Mesenchymal stem cell (in vitro differentiated cells and primary cell): ENCODE measurements around the gene SCFD2.

ENCODE experiments used
- DNase-seq: peaks from one replicate; pipeline ENCODE4 v3.0.0-alpha.2; 2013
- H2AFZ ChIP-seq: one replicate; pipeline ENCODE4 v1.6.1; 2013; ENCODE audit warnings: low read depth, mild to moderate bottlenecking, control low read depth, inconsistent platforms, low read length, moderate library complexity
- H2AK5ac ChIP-seq: 2 replicates; pipeline ENCODE4 v1.6.1; 2013; ENCODE audit warnings: low read length, moderate library complexity, mild to moderate bottlenecking, inconsistent platforms; ENCODE audit not compliant: severe bottlenecking
- H2BK120ac ChIP-seq: one replicate; pipeline ENCODE4 v1.6.1; 2013; ENCODE audit warnings: low read depth, mild to moderate bottlenecking, inconsistent platforms, low read length, moderate library complexity
- H2BK12ac ChIP-seq, 2 experiments: one replicate each; pipeline ENCODE4 v1.6.1; 2013; ENCODE audit warnings: inconsistent platforms in 2 of 2, low read length in 2 of 2, mild to moderate bottlenecking in 2 of 2, moderate library complexity in 2 of 2, control low read depth in 1 of 2
- H2BK15ac ChIP-seq: one replicate; pipeline ENCODE4 v1.6.1; 2013; ENCODE audit warnings: mild to moderate bottlenecking, low read depth, inconsistent platforms; ENCODE audit not compliant: poor library complexity, severe bottlenecking
- H2BK5ac ChIP-seq: 2 replicates; pipeline ENCODE4 v1.6.1; 2013; ENCODE audit warnings: low read depth, mild to moderate bottlenecking, low read length, control low read depth, inconsistent platforms; ENCODE audit not compliant: poor library complexity, severe bottlenecking
- H3K14ac ChIP-seq, 2 experiments: one replicate each; pipeline ENCODE4 v1.6.1; 2013; ENCODE audit warnings: inconsistent platforms in 2 of 2, low read length in 2 of 2, control low read depth in 1 of 2, mild to moderate bottlenecking in 1 of 2, moderate library complexity in 1 of 2
- H3K18ac ChIP-seq, 2 experiments: one replicate each; pipeline ENCODE4 v1.6.1; 2013; ENCODE audit warnings: inconsistent platforms in 2 of 2, low read length in 2 of 2, control low read depth in 1 of 2, low read depth in 1 of 2, mild to moderate bottlenecking in 1 of 2
- H3K23ac ChIP-seq, 2 experiments: one replicate each; pipeline ENCODE4 v1.6.1; 2013; ENCODE audit warnings: inconsistent platforms in 2 of 2, low read length in 2 of 2, mild to moderate bottlenecking in 2 of 2, moderate library complexity in 2 of 2, control low read depth in 1 of 2
- H3K27ac ChIP-seq: 2 replicates; pipeline ENCODE4 v1.5.1; 2013; ENCODE audit warnings: mild to moderate bottlenecking, moderate library complexity, low read length, control low read depth, inconsistent platforms; ENCODE audit not compliant: poor library complexity, severe bottlenecking
- H3K27me3 ChIP-seq, 2 experiments: 2 replicates each; pipeline versions ENCODE4 v1.6.1 to v1.7.0; 2013; ENCODE audit warnings: low read length in 2 of 2, mild to moderate bottlenecking in 2 of 2, moderate library complexity in 2 of 2, control low read depth in 1 of 2, inconsistent platforms in 1 of 2; ENCODE audit not compliant: control insufficient read depth in 1 of 2, insufficient read depth in 1 of 2
- H3K36me3 ChIP-seq, 2 experiments: 2 replicates each; pipeline versions ENCODE4 v1.6.1 to v1.7.0; 2013; ENCODE audit warnings: low read length in 2 of 2, control low read depth in 1 of 2, inconsistent platforms in 1 of 2, low read depth in 1 of 2, mild to moderate bottlenecking in 1 of 2; ENCODE audit not compliant: insufficient read depth in 2 of 2, control insufficient read depth in 1 of 2
- H3K4ac ChIP-seq, 2 experiments: one replicate each; pipeline ENCODE4 v1.6.1; 2013; ENCODE audit warnings: inconsistent platforms in 2 of 2, low read length in 2 of 2, mild to moderate bottlenecking in 2 of 2, moderate library complexity in 2 of 2, control low read depth in 1 of 2, low read depth in 1 of 2
- H3K4me1 ChIP-seq: 2 replicates; pipeline ENCODE4 v1.6.1; 2013; ENCODE audit warnings: low read depth, low read length, control low read depth; ENCODE audit not compliant: control insufficient read depth, insufficient read depth
- H3K4me2 ChIP-seq: 2 replicates; pipeline ENCODE4 v1.6.1; 2013; ENCODE audit warnings: low read length, mild to moderate bottlenecking, inconsistent platforms; ENCODE audit not compliant: poor library complexity, severe bottlenecking
- H3K4me3 ChIP-seq, 2 experiments: 2 replicates each; pipeline versions ENCODE4 v1.5.1 to v1.7.0; 2013; ENCODE audit warnings: low read length in 2 of 2, mild to moderate bottlenecking in 2 of 2, control low read depth in 1 of 2, low read depth in 1 of 2; ENCODE audit not compliant: insufficient read depth in 1 of 2
- H3K79me1 ChIP-seq: replicated peaks from 2 replicates; pipeline ENCODE4 v1.6.1; 2013; ENCODE audit warnings: mild to moderate bottlenecking, control low read depth, low read length, inconsistent platforms; ENCODE audit not compliant: poor library complexity, severe bottlenecking
- H3K9ac ChIP-seq: 2 replicates; pipeline ENCODE4 v1.7.0; 2013; ENCODE audit warnings: mild to moderate bottlenecking, low read length, moderate library complexity
- H3K9me3 ChIP-seq: 2 replicates; pipeline ENCODE4 v1.7.0; 2013; ENCODE audit warnings: mild to moderate bottlenecking, low read length; ENCODE audit not compliant: control insufficient read depth
- H4K8ac ChIP-seq: one replicate; pipeline ENCODE4 v1.6.1; 2013; ENCODE audit warnings: inconsistent platforms, mild to moderate bottlenecking, low read length, moderate library complexity
- H4K91ac ChIP-seq: one replicate; pipeline ENCODE4 v1.6.1; 2013; ENCODE audit warnings: mild to moderate bottlenecking, low read length, inconsistent platforms
- WGBS: methylation state at CpG from one replicate; pipeline ENCODE4 v1.1.7; 2013; ENCODE audit warnings: mixed read lengths; 5-methylcytosine and 5-hydroxymethylcytosine counted together

Gene SCFD2

GRCh38 chr4:53076374-53076958, 289.4 kb downstream of the SCFD2 start:
- peaks cover 5% of the 10 kb centered on the region for H3K79me1 ChIP-seq
- H3K4ac ChIP-seq = no peak overlapping the region
- no peak overlapping the region for H3K14ac ChIP-seq
- no peak overlapping the region for H3K9ac ChIP-seq
- no peaks in the 10 kb centered on the region for H3K36me3 ChIP-seq
- no peak overlapping the region for H4K8ac ChIP-seq
- no peak overlapping the region for H2BK5ac ChIP-seq
- no peak overlapping the region for H4K91ac ChIP-seq
- H2BK12ac ChIP-seq = no peak overlapping the region
- 58% methylated on average over 6 of the region's 8 CpGs for WGBS
- H3K27ac ChIP-seq = no peak overlapping the region
- H3K4me3 ChIP-seq = no peak overlapping the region
- H3K9me3 ChIP-seq = no peaks in the 10 kb centered on the region
- no peak overlapping the region for H3K18ac ChIP-seq
- H3K4me2 ChIP-seq = no peak overlapping the region
- H3K23ac ChIP-seq = no peak overlapping the region
- no peaks in the 10 kb centered on the region for H3K27me3 ChIP-seq
- no peak overlapping the region for H2AK5ac ChIP-seq
- no peak for DNase-seq
- H2BK120ac ChIP-seq = no peak overlapping the region
- H2BK15ac ChIP-seq = no peak overlapping the region
- H3K4me1 ChIP-seq = no peaks in the 10 kb centered on the region
- no peak overlapping the region for H2AFZ ChIP-seq

DNA sequence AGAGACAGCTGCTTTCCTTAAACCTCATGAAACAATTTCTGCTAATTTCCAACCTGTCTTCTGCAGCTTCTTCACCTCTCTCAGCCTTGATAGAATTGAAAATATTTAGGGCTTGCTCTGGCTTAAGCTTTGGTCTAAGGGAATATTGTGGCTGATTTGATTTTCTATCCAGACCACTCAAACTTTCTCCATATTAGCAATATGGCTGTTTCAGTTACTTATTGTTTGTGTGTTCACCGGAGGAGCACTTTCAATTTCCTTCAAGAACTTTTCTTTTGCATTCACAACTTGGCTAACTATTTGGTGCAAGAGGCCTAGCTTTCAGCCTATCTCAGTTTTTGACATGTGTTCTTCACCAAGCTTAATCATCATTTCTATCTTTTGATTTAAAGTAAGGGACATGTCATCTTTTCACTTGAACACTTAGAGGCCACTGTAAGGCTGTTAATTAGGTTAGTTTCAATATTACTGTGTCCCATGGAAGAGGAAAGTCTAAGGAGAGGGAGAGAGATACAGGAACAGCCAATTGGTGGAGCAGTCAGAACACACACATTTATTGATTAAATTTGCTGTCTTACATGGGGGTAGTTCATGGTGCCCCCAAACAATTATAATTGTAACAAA, 290.6 kb downstream of the SCFD2 start:
- Histone ChIP-seq H3K9me3 (no peaks in the 10 kb centered on the region), H2BK5ac (no peak overlapping the region), H4K8ac (no peak overlapping the region), H3K27ac (no peak overlapping the region), H2BK15ac (no peak overlapping the region), H3K27me3 (no peaks in the 10 kb centered on the region), H2AK5ac (no peak overlapping the region), H2BK120ac (no peak overlapping the region), H3K4ac (no peak overlapping the region), H3K4me2 (no peak overlapping the region), H3K9ac (no peak overlapping the region), H3K79me1 (peaks cover 5% of the 10 kb centered on the region), H3K14ac (no peak overlapping the region), H3K4me3 (no peak overlapping the region), H3K18ac (no peak overlapping the region), H4K91ac (no peak overlapping the region), H2AFZ (no peak overlapping the region), H3K36me3 (peaks cover 0 to 5% of the 10 kb centered on the region in 2 experiments), H2BK12ac (no peak overlapping the region), H3K4me1 (no peaks in the 10 kb centered on the region), H3K23ac (no peak overlapping the region)
- DNase-seq = no peak
- 100% methylated on average over 1 of the region's 1 CpG for WGBS

GRCh38 chr4:53068755-53069330, 297.0 kb downstream of the SCFD2 start:
- no peak overlapping the region for H2AK5ac ChIP-seq
- peaks cover 3% of the 10 kb centered on the region for H3K9me3 ChIP-seq
- H3K79me1 ChIP-seq = no peaks in the 10 kb centered on the region
- H2BK5ac ChIP-seq = no peak overlapping the region
- no peaks in the 10 kb centered on the region for H3K27me3 ChIP-seq
- WGBS = 43% methylated on average over 2 of the region's 3 CpGs
- no peak overlapping the region for H2BK15ac ChIP-seq
- H3K18ac ChIP-seq = no peak overlapping the region
- H3K4me2 ChIP-seq = no peak overlapping the region
- peaks cover 0 to 11% of the 10 kb centered on the region in 2 experiments for H3K36me3 ChIP-seq
- H3K23ac ChIP-seq = no peak overlapping the region
- H2BK120ac ChIP-seq = no peak overlapping the region
- no peak overlapping the region for H4K8ac ChIP-seq
- DNase-seq = peak; percentile 24
- H3K4me1 ChIP-seq = no peaks in the 10 kb centered on the region
- no peak overlapping the region for H3K4ac ChIP-seq
- no peak overlapping the region for H3K27ac ChIP-seq
- no peak overlapping the region for H4K91ac ChIP-seq
- no peak overlapping the region for H3K14ac ChIP-seq
- H2BK12ac ChIP-seq = no peak overlapping the region
- no peak overlapping the region for H3K9ac ChIP-seq
- no peak overlapping the region for H2AFZ ChIP-seq
- no peak overlapping the region for H3K4me3 ChIP-seq

- Histone ChIP-seq H3K23ac (no peak overlapping the region), H3K18ac (no peak overlapping the region), H3K9ac (no peak overlapping the region), H3K4ac (no peak overlapping the region), H4K8ac (no peak overlapping the region), H2BK12ac (no peak overlapping the region), H3K36me3 (peaks cover 0 to 11% of the 10 kb centered on the region in 2 experiments), H3K4me2 (no peak overlapping the region), H3K4me1 (no peaks in the 10 kb centered on the region), H3K27ac (no peak overlapping the region), H2AK5ac (no peak overlapping the region), H3K27me3 (no peaks in the 10 kb centered on the region), H2BK120ac (no peak overlapping the region), H3K79me1 (no peaks in the 10 kb centered on the region), H2AFZ (peak overlapping the region; percentile 4), H2BK5ac (no peak overlapping the region), H3K14ac (no peak overlapping the region), H2BK15ac (no peak overlapping the region), H3K4me3 (no peak overlapping the region), H3K9me3 (peaks cover 3% of the 10 kb centered on the region), H4K91ac (no peak overlapping the region)
- WGBS = 92% methylated on average over 2 of the region's 2 CpGs
- no peak for DNase-seq
These were observed 298.6 kb downstream of the SCFD2 start for GRCh38 chr4:53067125-53067802.
